NOMO-1 (cell line): ENCODE data around the gene DPYSL3.

ENCODE experiments used
- DNase-seq, 2 experiments: peaks; one replicate each; lab custom pipeline; 2025; ENCODE audit not compliant: unreplicated experiment in 2 of 2; lab: John Stamatoyannopoulos, UW

The DPYSL3 gene

DNA sequence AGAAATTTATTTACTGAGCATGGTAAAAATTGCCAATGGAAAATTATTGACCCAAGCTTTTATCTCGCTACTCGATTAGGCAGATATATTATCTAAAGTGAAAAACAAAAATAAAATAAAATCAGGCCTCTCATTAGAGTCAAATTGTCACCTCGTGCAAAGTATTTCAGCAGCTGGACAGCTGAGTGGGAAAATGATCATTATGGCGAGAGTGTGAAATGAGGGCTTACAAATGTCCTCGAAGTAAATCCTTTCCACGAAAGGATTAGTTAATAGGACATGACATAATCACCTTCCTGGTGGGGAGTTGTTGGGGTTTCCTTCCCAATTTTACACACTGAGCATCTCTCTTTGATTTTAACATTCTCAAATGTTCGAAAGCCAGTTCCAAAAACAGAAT is 5.4 kb upstream of the DPYSL3 start:
- no peak for DNase-seq

DNA sequence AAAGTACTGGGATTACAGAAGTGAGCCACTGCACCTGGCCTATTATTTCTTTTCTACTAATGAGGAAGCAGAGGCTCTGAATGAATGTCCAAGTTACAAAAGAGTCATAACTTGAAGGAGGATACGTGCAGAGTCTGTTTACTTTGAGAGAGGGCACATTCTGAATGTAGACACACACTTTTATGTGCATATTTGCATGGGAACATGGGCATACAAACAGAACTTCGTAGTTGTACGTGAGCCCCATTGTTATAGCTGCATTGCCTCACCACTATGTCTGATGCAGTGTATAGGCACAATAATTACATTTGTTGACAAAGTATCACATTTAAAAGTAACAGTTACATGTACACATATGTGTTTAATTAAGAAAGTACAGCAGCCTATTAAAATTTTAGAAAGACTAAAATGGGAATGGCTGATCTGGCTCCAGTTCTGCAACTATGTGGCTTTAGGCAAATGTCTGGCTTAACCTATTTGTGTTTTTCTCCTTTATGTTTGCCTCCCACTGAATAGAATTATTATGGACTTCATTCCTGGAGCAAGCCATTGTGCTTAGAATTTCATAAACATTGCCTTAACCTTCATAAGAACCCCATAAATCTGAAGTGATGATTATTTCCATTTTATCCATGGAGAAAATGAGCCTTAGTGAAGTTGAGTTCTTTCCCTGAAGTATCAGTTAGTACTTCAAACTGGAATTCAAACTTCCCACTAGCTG is 3.0 kb upstream of the DPYSL3 start:
- DNase-seq = no peak

DNA sequence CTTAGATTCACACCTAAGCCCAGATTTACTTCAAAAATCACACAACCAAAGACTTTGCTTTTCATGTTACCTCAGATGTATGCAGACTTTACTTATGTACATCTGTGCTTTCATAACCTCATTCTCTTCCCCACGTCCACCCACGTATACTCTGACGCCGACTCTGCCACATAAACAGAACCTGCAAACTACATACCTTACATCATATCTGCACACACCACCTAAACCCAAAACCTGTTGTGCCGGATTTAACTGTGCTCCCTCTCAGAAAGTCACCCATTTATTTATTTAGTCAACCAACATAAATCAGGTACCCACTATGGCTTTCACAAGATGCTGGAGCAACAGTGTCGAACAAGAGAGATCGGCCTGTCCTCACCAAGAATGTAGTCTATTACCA is 1.0 kb upstream of the DPYSL3 start:
- no peak for DNase-seq

DNA sequence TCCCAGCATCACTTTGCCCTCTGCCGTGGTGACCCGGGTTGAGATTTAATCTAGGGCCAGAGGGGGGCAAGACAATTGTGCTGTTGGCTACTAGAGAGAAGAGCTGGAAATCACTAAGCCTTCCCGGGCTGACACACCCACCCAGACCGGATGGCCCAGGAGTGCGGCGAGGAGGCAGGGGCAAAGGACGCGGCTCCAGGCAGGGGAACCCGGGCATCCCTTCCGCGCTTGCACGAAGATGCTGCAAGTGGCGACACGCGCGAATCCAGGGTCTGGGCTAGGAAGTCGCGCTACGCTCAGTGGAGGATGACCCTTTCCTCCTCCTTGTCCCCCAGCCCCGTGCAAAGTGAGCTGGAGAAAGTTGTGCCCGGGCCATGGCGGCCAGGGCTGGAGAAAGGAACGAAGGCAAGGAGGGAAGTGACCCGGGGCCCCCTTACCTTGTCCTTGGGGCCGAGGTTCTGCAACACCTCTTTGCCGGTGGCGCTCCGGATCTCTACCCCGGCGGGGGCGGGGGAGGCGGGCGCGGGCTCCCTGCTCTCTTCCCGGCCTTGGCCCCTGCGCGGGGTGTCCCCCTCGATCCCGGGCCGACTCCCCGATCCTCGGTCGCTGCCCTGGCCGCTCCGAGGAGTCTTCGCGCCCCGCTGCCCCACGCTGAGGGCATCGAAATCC is 693 bp downstream of the DPYSL3 start:
- no peak for DNase-seq

DNA sequence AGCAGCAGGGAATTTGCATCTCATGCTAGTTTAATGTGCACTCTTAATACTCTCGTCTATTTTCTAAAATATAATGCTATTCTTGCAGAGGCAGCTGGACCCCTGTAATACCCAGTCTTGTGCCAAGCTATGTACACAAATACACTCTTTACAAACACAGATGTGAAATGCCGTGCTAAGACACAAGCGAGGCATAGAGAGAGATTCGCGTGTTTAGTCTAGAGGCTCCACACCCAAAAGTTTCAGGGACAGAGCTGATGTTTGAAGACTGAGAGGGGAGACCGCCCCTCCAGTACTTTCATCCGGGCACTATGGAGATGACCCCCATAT is 1.2 kb downstream of the DPYSL3 start:
- no peak for DNase-seq

DNA sequence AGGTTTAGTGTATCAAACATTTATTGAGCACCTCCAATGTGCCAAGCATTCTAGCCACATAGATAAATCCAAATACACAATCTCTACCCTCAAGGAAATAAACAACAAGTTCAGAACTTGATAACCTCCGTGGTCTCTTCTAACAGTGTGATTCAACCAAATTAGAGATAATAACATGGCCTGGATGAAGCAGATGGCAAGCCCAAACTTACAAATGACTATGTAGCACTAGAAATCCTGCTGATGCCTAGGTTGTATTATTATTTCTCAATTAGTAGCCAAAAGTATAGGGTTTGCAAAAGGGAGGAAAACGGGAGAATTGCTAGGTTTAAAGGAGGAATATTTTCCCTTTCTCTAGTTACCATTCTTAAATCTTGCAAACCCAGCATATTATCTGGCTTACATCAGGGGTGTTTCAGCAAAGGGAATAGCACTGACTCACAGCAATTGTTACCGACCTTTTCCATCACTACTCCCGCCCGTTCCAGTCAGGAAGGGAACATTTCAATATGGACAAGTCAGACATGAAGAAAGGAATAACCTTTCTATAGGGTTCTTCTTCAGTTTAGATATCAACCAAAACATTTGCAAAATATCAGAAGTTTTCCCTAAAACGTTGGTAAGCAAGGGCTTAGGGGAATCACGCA is 2.3 kb downstream of the DPYSL3 start:
- no peak for DNase-seq

DNA sequence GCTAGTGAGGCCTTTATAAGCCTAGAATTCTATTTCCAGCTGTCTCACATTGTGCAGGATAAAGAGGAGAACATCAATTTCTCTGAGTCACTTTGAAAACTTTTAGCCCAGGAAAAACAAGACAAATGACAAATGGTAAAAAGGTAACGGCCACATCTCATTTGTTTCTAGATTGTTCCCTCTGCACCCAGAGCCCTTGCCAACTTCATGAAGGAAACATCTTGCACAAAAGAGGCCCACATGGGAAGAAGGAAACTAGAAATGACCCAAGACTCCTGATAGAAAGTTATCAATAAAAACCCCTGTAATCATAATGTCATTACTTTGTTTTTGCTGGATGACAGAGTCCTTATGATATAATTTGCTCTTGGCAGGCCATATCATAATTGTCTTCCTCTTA is 5.3 kb downstream of the DPYSL3 start:
- no peak for DNase-seq

DNA sequence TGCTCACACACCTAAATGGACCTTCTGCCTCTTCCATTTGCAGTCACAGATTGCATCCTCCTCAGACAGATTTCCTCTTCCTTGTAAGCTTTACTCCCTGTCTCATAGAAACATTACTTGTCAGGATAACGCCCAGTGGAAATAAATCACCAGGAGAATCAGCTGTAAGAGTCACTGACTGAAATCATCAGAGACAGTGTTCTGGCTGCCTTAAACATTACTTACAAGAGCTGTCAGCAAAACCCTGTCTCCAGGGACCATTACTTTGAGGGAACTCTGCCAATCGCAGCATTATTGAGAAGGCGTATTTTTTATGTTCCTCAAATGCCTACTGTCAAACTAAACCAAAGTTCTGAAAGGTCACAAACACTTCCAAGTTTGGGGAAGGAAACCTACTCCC is 5.9 kb downstream of the DPYSL3 start:
- no peak for DNase-seq

DNA sequence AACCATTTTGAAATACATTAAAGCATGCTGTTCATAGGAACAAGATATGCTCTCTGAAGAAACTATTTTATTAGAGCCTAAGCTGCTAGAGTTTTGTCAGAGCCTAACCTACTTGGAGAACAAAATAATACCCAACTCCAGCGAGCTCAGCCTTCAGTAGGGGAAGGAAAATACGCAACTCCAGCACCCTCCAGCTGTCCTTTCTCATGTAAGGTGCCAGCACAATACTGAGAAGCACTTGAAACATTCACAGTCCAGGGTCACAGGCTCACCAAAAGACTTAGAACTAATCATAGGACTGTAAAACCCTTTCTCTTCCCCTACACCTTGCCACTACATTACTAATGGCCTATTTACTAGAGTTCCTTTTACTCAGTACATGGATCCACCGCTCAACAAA is 18.9 kb downstream of the DPYSL3 start:
- no peak for DNase-seq

DNA sequence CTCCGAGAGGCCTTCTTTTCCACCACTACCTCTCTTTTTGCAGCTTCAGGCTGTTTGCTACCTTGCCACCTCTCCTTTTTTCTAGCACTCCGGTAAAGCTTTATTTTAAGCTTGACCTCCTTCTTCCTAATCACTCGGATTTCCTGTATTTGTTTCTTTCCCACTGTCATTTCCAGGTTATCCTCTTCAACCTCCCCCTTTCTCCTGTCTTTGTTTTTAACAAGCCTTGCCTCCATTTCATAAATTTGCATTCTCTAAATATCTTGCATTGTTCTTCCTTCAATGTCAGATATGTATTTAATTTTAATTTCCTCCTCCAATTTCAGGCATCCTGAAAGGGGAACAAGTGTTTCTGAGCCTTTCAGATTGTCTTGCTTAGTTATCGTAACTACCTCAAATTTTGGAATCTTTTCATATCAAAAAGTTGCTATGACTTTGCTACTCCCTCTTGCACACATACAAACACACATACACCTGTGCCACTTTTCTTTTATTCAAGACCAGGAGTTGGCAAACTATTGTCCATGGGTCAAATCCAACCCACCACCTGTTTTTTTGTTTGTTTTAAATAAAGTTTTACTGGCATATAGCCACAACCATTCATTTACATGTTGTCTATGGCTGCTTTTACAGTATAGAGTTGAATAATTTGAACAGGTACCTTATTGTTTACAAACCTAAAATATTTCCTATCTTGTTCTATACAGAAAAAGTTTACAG is 22.7 kb downstream of the DPYSL3 start:
- no peak for DNase-seq

DNA sequence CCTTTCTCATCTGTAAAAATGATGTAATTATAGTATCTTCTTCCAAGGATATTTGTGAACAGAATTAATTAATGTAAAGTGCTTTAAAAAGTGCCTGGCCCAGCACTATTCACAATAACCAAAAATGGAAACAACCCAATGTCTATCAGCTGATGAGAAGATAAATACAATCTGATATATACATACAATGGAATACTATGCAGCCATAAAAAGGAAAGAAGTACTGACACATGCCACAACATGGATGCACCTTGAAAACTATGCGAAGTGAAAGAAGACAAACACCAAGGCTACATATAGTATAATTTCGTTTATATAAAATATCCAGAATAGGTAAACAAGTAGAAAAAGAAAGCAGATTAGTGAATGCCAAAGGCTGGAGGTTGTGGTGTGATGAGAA is 24.1 kb downstream of the DPYSL3 start:
- DNase-seq = no peak

DNA sequence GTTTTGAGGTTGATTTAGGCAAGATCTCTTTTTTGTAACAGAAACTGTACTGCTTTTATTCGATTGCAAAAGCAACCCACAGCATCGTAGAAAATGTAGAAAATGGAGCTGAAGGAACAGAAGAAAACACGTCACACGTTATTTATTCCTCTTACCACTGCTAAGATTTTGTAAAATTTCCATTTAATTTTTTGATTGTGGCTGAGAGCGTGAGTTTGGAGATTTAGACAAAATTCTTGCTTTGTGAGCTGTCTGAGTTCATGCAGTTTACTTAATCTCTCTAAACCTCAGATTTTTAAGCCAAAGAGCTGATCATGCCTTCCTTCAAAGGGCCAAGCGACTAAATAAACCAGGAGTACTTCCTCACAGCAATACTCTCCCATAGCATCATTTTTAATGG is 24.8 kb downstream of the DPYSL3 start:
- DNase-seq = no peak

DNA sequence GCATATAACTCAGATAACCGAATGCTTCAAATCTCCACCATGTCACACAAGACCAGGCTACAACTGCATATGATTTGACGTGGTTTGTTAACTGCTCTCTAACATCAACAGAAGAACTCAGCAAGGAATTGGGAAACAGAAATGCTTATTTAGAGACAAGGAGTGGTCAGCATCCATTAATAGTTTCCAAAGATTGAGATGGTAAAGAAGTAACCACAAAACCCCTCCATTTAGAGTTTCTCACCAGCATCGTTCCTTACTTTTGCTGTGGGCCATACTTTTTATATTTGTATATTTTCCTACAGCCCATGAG is 25.2 kb downstream of the DPYSL3 start:
- DNase-seq = no peak

DNA sequence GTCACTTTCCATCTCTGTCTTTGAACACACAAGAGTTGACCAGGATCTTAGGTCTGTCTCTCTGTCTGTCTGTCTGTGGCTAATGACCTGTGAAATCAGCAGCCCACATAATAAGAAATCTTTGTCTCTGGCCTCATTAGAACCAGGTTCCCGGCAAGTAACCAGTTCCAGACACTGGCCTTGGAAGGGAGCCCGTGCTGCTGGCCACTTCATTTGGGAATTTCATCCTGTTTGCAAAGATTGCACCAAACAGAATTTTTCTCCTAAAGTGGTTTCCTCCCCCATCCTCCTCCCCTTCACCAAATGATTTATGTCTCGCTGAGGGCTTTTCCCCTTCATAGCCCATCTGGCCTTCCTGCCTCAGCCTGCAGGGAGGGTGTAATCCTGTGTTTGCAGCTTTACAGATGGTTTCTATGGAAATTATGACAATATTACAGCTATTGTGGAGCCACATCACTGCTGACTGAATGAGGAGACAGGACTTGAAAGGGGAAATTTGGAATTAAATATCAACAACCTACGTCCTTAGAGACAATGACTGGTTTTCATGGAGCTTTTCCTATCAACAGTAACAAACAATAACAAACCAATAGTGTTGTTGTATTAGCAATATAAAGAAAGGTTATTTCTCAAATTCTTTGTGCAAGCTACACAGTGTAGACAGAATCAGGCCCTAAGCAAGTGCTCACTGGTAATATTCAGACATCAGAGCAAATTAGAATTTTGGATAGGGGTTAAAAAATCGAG is 25.7 kb downstream of the DPYSL3 start:
- DNase-seq = no peak

DNA sequence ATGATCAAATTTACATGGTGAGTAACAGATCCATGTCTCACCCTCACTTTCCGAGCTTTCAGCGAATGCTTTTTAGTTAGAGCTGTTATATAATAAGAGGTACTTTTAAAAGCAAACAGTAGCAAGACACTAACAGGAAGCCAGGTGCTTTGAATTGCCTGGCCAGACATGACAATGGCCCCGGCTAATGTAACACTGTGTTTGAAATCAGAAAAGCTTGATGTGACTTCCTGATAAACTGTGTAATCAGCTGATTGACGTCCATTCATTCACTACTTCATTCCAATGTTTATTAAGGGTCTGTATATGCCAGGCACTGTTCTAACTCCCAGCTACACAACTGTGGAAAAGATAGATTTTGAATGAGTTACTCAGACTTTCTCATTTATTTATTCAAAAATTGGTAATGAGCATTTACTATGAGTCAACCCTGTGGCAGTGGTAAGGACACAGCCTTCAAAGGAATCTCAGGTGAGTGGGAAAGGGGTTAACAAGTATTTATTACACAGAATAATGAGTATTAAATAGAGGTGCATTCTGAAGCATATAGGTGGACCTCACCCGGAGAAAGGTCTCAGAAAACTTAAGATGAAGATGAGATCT is 26.6 kb downstream of the DPYSL3 start:
- no peak for DNase-seq

DNA sequence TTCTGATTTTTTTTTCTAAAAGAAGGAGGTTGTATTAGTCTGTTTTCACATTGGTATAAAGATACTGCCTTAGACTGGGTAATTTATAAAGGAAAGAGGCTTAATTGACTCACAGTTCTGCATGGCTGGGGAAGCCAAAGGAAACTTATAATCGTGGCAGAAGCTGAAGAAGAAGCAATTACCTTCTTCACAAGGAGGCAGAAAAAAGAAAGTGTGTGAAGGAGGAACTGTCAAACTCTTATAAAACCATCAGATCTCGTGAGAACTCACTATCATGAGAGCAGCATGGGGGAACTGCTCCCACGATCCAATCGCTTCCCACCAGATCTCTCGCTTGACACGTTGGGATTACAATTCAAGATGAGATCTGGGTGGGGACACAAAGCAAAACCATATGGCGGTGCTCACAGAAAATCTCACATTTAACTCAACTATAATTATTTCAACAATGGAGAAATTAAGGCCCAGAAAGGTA is 27.1 kb downstream of the DPYSL3 start:
- DNase-seq = peak in 1 of 2 experiments; percentile 62

DNA sequence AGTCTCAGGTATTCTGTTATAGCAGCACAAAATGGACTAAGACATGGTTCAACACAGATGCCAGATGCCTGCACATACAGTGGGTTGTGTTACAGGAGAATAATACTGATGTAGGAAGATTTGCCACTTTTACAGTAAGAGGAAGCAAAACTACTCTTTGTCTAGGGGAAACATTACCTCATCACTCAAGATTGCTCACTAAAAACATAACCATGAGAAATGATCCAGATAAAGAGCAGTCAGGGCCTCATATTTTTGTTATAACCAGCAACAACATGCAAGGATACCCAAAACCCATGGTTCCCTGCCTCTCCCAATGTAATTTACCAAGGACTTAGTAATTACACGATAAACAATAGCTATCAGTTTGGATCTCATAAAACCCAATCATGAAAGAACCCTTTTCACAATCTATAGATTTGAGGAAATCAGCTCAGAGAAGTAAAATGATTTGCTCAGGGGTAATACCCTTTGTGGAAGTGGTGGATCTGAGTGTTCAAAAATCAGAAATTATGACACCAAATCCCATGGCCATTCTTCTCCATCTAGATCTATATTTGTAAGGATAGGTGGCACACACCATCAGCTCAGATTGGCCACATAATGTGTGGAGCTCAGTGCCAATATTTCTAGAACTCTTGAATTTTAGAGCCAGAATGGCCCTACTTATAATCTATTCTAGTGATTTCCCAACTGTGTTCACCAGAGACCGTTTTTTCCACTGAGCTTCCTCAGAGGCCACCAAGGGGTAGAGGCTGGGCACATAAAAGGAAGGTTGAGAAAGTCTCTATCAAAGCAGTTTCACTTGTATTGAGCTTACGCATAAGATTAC is 27.8 kb downstream of the DPYSL3 start:
- DNase-seq = peak; percentile 46 to 84

DNA sequence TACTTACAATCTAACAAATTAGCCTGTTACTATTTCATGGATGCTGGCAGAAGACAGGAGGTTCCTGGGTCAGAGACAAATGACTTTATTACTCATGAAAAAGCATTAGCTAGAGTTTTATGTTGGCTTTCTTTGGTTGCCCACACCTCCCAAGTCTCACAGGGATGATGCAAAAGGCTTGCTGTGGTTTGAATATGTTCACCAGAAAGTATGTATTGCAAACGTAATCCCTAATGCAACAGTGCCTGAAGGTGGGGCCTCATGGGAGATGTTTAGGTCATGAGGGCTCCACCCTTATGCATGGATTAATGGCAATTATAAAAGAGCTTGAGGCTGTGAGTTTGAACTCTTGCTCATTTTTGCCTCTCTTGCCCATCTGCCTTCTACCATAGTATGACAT is 28.5 kb downstream of the DPYSL3 start:
- peak; percentile 10 to 42 for DNase-seq

DNA sequence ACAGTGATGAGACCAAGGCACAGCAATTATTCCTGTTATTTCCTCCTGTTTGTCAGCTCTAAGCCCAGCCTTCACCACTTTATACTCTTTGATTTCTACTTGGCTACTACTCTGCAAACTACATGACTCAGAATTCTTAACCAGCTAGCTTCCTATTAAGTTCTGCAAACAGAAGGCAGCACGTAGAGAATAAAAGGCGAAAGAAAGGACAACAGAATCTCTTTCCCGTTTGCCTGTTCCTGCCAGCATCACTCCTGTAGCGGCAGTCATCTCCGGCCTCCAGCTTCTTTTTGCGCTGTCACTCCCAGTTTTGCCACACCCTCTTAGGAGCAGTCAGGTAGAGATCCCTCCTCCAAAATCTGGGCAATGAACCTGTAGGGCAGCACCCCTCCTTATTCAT is 29.9 kb downstream of the DPYSL3 start:
- DNase-seq = no peak

DNA sequence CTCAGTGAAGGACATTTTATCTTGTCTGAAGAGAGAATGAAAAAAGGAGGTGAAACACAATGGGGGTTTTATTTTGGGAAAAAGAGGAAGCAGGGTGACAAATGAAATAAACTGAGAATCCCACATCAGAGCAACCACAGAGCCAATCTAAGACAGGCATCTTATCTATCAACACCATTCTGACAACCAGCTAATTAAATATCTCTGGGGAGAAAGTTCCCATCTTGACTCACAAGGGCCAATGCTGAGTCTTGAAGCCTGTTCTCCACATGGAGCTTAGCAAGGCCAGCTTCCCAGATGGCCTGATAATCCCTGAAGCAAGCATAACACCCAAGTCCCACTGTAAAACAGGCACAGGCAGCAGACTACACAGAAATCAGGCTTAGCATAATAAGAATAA is 30.4 kb downstream of the DPYSL3 start:
- peak; percentile 10 to 48 for DNase-seq
